GM03348 (cell line): Measurements from ENCODE around the gene CACNA2D4.

Experiments
- DNase-seq: peaks from one replicate; pipeline ENCODE4 v3.0.0; 2012; ENCODE audit warnings: low spot score

The CACNA2D4 gene

GRCh38 chr12:1870998-1871917 is 47.2 kb downstream of the CACNA2D4 start:
- no peak for DNase-seq

- no peak for DNase-seq
These were observed 48.4 kb downstream of the CACNA2D4 start for GRCh38 chr12:1870086-1870485.

- DNase-seq = no peak
These were observed 49.3 kb downstream of the CACNA2D4 start for GRCh38 chr12:1869145-1869544.

DNA sequence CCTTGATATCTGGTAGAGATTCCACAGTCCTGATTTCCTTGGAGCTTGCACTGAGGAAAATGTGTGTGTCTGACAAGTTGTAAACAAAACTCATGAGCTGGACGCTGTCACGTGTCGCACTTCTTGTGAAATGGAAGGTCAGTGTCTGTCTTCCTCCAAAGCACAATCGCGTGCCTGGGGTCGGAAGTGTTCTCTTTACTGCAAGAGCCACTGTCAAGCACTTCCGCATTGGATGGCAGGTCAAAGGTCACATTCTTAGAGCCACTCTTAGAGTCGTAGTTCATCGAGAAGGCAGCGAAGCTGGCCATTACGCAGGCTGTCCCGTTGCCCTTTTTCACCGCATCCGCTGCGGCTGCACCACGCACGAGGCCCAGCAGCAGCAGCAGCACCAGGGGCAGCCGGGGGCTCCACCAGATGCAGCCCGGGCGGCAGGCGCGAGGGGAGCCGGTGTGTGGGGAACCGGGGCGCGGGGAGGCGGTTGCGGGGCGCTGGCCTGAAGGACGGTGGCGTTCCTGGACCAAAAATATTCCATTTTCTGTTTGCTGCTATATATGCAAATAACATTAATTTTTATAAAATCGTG is 53.1 kb downstream of the CACNA2D4 start:
- no peak for DNase-seq

GRCh38 chr12:1864867-1865266 is 53.6 kb downstream of the CACNA2D4 start:
- no peak for DNase-seq

DNA sequence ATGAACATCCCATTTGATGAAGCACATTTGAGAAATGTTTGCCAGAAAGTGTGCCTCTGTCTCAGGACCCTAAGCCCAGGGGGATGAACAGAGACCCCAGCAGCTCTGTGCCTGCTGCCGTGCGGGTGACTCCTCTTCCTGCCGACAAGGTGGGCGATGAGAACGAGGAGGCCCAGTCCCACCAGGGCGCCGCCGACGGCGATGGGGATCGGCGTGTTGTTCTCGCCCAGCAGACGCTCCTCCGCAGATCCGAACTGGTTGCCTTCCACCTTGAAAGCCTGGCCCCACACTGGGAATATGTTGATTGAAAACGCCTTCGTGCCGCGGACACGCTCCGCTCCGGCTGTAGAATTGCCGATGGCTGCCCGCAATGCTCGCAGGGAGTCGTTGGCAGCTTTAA is 54.0 kb downstream of the CACNA2D4 start:
- DNase-seq = no peak

- DNase-seq = no peak
These were observed 54.6 kb downstream of the CACNA2D4 start for GRCh38 chr12:1863823-1864222.

GRCh38 chr12:1862973-1863372 is 55.5 kb downstream of the CACNA2D4 start:
- no peak for DNase-seq

- no peak for DNase-seq
These were observed 58.8 kb downstream of the CACNA2D4 start for GRCh38 chr12:1859643-1860042.

DNA sequence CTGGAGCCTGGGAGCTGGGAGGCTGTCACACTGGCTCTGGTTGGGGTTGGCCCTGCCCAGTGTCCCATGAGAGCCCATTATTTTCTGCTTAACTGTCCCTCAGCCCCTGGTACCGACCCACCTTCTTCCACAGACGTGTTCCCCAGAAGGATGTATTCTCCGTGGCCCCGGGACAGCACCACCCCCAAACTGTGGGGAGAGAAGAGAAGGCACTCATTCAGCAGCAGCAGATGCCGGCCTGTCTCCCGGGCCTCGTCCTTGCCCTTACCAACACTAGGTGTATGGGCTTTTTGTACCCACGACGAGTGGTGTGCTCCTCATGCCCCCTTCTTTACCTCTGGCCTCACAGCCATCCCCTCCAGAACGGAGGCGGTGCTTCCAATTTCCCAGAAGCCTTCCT is 60.0 kb downstream of the CACNA2D4 start:
- DNase-seq = no peak

GRCh38 chr12:1857821-1858220 is 60.6 kb downstream of the CACNA2D4 start:
- no peak for DNase-seq

- no peak for DNase-seq
These were observed 61.4 kb downstream of the CACNA2D4 start for GRCh38 chr12:1857086-1857485.

DNA sequence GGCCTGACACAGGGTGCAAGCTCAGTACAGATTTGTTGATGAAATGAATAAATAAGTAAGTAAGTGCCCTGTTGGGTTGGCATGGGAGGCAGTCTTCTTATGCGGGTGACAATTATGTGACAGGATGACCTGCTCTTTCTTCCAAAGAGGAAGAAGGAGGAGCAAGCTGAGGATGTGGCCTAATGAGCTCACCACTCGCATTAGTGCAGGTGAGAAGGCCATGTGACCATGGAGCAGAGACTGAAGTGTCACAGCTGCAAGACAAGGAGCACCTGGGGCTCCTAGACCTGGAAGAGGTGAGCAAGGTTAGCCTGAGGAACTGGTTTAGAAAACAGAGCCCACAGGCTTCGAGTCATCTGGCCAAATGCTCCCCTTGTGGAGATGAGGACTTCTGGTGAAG is 63.2 kb downstream of the CACNA2D4 start:
- no peak for DNase-seq

DNA sequence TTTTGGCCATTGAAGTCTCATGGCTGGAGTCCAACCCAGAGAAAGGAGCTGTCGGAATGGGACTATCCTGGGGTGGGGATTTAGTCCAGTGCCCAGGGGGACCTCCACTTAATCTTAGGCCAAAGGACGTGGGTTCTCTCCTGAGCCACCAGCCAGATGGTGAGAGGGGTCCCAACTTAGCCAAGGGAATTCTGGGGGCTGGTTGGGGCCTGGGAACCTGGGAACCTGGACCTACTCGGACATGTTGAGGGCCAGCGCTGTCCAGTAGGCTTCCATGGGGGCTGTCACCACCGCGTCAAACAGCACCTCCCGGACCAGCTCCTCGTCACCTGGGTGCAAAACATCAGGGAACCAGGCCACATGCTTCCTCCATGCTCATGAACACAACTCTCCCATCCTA is 64.7 kb downstream of the CACNA2D4 start:
- no peak for DNase-seq

GRCh38 chr12:1852076-1852475 is 66.4 kb downstream of the CACNA2D4 start:
- no peak for DNase-seq

- DNase-seq = peak; percentile 48
These were observed 67.2 kb downstream of the CACNA2D4 start for GRCh38 chr12:1851151-1851701.

- no peak for DNase-seq
These were observed 69.7 kb downstream of the CACNA2D4 start for GRCh38 chr12:1848745-1849144.

- no peak for DNase-seq
These were observed 70.3 kb downstream of the CACNA2D4 start for GRCh38 chr12:1848146-1848545.

DNA sequence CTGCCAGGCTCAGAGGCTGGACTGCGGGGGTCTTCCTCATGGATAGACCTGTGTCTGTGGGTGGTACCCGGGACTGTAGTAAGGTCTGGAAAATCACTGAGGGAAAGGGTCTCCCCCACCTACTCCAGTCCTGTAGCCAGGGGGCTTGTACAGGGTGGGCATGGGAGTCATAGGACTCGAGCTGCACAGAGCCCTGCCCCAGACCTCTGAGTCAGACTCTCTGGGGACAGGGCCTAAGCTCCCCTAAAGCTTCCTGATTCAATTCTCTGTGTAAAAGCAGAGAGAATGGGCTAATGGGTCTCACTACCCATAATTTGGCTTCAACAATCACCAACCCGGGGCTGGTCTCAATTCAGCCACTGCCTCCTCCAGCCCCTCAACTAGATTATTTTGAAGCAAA is 71.0 kb downstream of the CACNA2D4 start:
- DNase-seq = no peak

DNA sequence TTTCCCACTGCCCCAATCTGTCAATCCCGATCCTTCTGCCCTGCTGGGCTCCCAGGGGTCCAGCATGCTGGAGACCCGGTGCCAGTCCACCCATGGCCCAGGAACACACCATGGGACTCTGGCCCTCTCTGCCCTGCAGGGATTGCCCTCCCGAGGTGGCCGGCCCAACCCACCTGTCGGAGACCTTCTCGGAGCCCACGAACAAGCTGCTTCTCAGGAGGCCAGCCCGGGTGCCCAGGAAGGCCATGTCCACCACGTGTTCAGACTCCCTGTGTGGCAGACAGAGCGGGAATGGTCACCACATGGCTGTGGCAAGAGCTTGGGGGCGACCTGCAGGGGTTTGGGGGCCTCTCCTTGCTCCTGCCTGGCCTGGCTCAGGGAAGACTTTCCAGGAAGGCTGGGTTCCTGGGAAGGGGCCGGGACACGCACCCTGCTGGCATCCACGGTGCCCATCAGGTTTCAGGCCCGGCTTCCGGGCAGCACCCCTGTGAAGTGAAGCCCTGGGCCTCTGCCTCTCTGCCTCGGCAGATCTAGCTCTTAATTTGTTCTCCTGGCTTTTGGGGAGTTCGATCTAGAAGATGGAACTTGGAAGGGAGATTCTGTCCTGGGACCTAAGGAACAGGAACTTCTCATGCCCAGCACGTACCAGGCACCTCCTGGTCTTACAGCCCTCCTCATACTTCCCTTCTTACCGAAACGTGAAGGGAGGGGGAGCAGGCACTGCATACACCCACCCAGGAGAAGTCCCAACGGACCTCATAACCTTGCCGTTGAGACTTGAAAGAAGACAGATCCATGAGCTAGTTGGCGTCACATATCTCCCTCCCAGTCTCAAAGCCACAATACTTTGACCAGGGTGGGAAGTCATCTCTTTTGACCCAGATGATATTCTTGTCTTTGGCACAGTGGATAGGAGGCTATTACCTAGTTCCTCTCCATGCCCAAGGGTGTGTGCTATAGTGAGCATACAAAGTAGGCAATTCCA is 71.7 kb downstream of the CACNA2D4 start:
- no peak for DNase-seq

DNA sequence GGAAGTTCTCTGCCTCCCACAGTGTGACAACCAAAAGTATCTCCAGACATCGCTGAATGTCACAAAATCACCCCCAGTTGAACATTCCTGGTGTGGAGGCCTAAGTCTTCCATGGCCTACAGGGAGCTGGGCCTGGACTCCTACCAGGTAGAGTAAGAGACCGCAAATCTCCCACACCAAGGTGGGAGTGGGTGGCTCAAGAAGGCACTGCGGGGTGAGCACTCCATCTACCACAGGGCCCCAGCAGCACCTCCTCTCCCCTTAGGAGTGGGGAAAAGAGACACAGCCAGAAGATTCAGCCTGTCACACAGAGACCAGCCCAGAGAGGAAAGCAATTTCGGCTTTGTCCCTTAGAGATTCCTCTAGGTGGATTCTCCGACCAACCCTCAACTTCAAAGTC is 72.6 kb downstream of the CACNA2D4 start:
- DNase-seq = no peak

DNA sequence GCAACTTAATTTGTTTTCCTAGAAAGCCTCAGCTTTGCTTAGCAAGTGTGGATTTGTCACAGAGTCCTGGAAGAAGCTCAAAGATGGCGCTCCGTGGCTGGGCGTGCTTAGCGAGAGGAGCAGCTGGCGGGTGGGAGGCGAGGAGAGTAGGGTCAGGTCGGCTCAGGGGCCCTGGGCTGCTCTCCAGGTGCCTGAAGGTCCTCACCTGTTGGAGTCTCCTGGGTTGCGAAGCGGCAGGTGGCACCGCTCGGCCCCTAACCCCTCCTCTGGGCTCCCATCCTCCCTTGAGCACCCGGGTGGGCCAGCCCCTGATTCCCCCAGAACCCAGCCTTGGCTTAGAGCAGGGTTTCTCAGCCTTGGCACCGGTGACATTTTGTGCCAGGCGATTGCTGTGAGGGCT is 73.0 kb downstream of the CACNA2D4 start:
- no peak for DNase-seq
